NCI-H526 treated with DMSO at 0.1 percent for 48 hours (cell line): ENCODE data around the gene NARS2.
"Not testable (repeated sequence)": the region's sequence is repeated elsewhere in the genome, so short reads cannot be mapped to it uniquely, and the experiment has no call there.

Source experiments
- DNase-seq: peaks from one replicate; lab custom pipeline; 2025; lab: John Stamatoyannopoulos, UW

NARS2 gene, protein sequence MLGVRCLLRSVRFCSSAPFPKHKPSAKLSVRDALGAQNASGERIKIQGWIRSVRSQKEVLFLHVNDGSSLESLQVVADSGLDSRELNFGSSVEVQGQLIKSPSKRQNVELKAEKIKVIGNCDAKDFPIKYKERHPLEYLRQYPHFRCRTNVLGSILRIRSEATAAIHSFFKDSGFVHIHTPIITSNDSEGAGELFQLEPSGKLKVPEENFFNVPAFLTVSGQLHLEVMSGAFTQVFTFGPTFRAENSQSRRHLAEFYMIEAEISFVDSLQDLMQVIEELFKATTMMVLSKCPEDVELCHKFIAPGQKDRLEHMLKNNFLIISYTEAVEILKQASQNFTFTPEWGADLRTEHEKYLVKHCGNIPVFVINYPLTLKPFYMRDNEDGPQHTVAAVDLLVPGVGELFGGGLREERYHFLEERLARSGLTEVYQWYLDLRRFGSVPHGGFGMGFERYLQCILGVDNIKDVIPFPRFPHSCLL

DNA sequence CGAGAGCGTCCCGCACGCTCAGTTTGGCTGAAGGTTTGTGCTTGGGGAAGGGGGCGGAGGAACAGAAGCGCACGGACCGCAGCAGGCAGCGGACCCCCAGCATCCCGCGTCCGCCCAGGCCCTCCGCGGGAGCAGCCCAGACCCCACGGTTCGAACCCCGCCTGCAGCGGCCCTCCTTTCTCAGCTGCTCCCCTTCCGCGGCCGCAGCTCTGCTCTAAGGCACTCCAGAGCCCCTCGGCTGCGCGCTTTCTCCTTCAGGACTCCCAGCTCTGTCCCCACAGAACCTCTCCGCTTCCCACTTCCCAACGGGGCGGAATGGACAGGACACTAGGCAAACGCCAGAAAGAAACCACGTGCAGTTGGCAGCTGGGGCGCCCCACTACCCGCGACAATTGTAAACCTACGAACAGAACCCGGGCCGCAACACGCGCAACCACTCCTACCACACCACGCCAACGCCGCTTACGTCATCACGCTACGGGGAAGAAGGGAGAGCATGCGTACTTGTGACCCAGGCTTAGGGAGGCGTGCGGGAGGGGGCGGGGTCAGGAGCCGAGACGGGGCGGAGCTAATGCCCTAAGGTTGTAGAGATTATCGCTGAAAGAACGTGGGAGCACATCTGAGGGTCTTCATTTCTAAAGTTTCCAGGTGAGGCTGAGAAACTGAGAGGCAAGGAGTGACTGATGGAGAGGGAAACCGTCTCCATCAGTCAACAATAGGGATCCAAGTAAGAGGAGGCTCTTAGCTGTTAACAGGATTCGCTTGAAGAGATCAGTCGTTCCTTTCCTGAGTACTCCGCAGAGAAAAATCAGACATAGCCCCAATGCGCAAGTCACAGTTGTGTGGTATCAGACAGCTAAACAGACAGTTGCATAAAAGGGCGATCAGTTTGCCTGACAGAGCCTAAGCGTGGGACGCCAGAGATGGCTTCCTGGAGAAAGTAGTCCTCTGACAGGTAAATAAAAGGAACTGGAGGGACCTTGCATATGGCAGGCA is at the start of gene NARS2:
Gene NARS2 (minus strand): TSS at position 479 of the 996 bp plus-strand sequence. CDS start 376 bp downstream, at position 103.
- peak; percentile 98 for DNase-seq

DNA sequence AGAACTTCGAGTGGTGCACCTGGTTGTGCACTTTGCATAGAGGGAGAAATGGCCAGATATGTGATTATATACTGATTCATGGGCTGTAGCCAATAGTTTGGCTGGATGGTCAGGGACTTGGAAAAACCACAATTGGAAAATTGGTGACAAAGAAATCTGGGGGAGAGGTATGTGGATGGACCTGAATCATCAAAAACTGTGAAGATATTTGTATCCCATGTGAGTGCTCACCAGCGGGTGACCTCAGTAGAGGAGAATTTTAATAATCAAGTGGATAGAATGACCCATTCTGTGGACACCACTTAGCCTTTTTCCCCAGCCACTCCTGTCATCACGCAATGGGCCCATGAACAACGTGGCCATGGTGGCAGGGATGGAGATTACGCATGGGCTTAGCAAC is 48.0 kb upstream of the NARS2 start:
- DNase-seq: no peak

DNA sequence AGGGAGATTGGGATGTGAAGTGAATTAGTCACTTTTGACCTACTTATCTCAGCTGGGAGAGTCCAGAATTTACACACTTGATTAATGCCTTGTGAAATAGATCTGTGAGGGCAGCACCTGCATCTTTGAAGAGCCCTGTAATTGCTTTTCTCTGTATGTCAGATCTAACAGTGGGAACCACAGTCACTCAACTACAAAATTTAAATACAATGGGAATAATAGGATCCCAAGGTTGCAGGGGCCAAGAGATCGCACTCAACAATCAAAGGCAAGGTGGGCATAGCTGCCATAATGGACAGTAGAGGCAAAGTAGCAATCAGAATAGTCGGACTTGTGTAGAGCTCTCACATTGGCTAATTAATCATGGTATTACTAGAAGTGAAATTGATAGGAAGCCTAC is 45.5 kb upstream of the NARS2 start:
- no peak for DNase-seq

DNA sequence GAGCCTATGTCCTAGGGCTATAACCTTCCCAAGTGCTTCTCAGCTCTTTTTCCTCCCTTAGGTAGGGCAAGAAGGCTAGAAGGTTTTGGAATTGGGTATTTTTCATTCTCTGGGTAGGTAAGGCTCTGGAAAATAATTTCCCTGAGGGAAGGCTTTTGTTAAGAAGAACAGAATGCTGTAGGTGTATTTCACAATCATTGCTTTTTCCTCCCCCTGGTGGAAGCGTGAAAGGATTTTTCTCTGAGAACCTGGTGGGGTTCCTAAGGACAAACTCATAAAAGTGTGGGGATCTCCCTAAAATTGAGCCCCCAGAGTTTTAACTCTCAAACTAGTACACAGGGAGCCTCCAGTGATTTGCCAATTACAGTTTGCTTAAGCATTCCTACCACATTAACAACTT is 41.1 kb upstream of the NARS2 start:
- DNase-seq: no peak

DNA sequence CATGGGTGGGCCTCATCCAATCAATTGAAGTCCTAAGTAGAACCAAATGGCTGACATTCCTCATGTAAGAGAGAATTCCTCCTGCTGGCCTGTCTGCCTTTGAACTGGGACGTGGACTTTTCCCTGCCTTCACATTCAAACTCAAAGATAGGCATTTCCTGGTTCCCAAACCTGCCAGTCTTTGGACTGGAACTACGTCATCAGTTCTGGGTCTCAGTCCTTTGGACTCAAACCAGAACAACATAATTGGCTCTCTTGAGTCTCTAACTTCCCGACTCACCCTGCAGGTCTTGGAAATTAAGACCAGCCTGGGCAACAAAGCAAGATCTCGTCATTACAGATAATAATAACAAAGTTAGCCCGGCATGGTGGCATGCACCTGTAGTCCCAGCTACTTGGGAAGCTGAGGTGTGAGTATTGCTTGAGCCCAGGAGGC is 38.7 kb upstream of the NARS2 start:
- DNase-seq: no peak

DNA sequence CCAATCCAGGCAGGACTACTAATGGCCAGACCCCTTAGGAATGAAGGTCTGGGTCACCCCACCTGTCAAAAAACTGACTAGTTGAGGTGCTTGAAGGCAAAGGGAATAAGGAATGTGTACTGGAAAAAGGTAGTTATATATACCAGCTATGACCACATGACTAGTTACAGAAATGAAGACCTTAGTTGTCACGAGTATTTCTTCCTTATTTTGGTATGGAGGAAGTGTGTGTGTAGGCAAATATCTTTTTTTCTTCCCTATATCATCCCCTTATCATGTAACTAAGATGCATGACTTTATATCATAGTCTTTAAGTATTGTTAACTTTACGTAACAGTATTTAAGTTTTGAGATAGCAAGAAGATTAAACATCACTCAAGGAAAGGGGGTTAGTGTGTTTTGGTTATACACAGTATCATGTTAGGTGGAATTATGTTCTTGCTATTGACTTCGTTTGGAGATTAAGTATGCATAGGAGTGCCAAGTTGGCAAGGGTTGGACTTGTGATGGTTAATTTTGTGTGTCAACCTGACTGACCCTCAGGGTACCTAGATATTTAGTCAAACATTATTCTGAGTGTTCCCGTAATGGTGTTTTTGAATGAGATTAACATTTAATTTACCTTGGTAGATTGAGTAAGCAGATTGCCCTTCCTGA is 38.2 kb upstream of the NARS2 start:
- no peak for DNase-seq

DNA sequence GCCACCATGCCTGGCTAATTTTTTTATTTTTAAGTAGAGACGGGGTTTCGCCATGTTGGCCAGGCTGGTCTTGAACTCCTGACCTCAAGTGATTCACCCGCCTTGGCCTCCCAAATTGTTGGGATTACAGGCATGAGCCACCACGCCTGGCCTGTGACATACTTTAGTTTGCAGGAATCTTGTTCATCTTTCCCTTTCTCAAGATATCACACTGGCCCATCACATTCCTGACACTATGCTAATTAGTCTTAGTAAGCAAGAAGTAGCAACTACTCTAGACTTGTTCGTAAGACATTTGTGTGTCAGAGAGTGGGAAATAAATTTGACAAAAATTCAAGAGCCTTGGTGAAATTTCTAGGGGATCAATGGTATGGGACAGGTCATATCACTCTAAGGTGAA is 34.7 kb upstream of the NARS2 start:
- not testable (repeated sequence) for DNase-seq

DNA sequence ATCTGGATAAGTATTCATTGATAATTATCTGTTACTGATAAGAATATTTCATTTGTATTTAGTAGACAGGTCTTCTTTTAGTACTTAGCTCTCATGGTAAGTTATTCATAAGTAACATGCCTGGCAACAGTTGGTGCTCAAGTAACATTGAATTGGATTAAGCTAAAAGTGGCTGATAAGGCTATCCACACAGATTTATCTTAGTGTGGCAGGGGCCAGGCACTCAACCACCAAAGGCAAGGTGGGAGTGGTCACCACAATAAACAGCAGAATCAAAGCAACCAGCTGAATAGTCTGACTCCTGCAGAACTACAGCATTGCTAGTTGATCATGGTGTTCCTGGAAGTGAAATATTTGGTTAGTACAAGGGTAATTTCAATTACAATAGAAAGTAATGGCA is 33.0 kb upstream of the NARS2 start:
- DNase-seq: no peak

DNA sequence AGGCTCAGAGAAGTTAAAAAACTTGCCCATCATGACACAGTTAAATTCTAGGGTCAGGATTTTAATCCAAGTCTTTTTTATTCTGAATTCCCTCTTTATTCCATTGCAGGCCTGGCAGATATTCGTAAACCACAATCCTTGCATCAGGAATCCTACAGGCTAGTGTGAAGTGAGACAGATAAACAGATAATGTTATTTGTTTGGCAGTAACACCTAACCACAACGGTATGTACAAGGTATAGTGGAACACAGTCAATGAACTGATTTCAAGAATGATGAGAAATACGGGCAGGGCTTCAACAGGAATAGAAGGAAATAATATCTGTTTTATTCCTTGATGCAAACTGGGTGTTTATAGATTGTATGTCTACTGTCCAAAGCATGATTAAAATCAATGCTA is 32.0 kb upstream of the NARS2 start:
- no peak for DNase-seq

DNA sequence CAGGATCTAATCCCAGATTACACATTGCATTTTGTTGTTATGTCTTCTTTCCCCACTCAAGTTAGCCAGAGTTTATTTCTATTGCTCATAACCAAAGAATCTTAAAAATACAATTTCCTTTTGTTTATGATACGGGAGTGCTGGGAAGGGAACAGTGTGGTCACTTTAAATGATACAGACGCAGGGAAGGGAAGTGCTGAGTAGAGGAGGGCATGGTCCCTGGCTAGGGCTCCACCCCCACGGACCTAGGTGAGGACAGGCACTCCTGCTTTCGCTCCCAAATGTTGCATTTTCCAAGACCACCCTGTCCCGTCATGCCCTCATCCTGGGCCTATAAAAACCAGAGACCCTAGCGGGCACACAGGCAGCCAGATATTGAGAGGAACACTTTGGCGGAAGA is 30.6 kb upstream of the NARS2 start:
- no peak for DNase-seq

DNA sequence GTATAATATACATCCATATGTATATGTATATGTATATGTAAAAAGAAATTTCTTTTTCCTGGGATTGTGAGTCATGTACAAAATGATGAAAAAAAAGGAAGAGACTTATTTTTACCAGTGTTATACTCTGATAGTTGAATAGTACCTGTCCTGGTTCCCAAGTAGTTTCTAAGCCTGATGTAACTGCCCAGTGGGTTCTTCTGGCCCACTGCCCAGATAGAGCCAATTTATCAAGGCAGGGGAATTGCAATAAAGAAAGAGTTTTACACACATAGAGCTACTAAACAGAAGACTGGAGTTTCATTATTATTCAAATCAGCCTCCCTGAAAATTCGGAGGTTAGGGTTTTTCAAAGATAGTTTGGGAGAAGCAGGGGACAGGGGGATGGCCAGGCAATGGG is 29.1 kb upstream of the NARS2 start:
- no peak for DNase-seq

DNA sequence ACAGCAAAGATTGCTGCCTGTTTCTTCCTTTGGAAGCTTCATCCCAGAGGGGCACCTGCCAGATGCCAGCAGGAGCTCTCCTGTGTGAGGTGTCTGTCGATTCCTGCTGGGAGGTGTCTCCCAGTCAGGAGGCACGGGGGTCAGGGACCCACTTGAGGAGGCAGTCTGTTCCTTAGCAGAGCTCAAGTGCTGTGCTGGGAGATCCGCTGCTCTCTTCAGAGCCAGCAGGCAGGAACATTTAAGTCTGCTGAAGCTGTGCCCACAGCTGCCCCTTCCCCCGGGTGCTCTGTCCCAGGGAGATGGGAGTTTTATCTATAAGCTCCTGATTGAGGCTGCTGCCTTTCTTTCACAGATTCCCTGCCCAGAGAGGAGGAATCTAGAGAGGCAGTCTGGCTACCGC is 28.1 kb upstream of the NARS2 start:
- not testable (repeated sequence) for DNase-seq

DNA sequence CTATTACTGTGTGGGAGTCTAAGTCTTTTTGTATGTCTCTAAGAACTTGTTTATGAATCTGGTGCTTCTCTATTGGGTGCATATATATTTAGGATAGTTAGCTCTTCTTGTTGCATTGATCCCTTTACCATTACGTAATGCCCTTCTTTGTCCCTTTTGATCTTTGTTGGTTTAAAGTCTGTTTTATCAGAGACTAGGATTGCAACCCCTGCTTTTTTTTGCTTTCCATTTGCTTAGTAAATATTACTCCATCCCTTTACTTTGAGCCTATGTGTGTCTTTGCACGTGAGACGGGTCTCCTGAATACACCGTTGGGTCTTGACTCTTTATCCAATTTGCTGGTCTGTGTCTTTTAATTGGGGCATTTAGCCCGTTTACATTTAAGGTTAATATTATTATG is 26.4 kb upstream of the NARS2 start:
- not testable (repeated sequence) for DNase-seq

DNA sequence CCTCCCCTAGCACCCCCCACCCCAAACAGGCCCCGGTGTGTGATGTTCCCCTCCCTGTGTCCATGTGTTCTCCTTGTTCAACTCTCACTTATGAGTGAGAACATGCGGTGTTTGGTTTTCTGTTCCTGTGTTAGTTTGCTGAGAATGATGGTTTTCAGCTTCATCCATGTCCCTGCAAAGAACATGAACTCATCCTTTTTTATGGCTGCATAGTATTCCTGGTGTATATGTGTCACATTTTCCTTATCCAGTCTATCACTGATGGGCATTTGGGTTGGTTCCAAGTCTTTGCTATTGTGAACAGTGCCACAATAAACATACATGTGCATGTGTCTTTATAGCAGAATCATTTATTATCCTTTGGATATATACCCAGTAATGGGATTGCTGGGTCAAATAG is 22.9 kb upstream of the NARS2 start:
- DNase-seq: not testable (repeated sequence)

DNA sequence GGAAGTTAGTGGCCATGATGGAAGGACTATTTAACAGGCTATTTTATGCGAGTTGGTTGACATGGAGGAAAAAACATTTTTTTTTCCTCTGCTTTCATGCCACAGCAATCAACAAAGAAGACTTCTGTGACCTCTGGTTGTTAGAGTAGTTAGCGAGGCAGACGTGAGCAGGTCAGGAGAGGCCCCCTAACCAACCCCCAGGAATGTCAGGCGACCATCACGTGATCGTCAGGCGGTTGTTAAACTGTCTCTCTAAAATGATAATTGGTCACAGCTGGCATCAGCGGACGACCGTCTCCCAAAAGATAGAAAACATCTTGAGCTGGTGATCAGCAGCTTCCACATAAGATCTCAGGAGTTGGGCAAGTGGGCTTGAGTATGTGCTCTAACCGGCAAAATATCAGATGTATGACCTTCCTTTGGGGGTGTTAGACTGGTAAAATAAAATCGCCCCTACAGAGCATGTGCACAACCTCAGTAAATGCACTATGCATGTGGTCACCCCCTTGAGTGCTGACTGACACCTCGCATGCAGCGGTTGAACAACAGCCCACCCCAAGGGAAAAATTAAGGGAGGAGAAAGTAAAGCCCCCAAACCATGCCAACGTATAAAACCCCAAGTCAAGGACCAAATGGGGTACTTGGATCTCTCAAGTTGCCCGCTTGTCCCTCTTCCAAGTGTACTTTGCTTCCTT is 20.9 kb upstream of the NARS2 start:
- no peak for DNase-seq

DNA sequence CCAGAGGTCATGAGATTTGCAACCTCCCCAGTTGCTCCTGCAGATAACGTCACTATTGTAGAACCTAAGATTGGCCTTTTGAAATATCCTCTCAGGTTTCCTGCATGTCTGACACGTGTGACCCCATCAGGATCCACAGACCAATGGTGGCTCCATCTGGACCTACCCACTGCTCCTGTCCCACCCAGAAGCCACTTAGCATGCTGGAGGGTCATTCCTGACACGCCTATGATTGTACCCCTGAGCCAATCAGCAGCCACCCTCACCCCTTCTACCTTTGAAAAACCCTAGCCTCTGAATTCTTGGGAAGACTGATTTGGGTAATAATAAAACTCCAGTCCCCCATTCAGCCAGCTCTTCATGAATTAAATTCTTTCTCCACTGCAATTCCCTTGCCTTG is 20.1 kb upstream of the NARS2 start:
- no peak for DNase-seq

DNA sequence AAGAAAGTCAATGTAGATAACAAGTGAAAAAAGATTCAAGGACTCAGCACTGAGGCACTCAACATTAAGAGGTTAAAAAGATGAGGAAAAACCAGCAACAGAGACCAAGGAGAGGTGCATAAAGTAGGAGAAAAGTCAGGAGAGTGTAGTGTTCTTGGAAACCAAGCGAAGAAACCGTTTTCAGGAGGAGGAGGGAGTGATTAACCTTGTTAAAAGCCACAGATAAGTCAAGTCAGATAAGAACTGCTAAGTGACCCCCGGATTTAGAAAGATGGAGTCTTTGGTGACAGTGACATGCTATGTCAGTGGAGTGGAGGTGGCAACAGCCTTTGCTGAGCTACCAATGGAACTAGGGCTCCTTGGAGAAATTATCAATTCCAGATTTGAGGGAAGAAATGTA is 13.9 kb upstream of the NARS2 start:
- no peak for DNase-seq

DNA sequence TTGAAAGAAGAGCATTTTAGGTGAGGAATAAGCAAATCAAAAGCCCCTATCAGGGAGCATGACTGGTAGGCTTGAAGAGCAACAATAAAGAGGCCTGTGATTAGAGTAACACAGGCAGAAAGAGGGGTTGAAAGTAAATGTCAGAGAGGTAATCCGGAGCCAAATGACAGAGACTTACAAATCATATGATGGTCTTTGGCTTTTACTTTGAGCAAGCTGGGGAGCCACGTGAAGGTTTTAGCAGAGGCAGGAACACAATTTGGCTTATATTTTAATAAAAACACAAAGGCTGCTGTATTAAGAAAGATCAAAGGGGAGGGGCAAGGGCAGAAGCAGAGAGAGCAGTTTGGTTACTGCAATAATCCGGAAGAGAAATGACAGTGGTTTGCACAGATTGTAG is 12.8 kb upstream of the NARS2 start:
- DNase-seq: no peak

DNA sequence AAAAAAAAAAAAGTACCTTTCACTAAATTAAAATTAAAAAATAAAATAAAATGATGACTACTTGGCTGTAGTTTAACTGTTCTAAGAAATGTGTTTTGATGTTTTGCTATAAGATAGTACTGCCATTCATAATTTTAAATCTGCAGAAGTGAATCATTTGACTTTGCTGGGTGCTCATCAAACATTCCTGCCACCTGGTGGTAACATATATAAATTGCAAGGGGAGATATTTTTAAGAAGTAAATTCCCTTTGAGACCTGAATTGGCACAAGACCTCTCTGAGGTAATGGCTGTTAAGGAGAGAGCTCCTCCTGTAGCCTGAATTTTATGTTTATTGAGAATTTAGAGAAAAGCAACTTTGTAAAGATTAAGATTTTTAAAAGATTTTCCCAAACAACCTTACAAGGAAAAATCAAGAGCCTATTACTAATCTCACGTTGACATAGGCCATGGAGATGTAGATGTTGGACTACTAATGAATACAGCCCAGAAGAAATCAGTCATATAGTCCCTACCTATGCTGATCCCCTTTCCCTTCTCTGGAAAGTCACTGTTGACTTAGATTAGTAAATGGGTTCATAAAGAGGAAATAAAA is 11.9 kb upstream of the NARS2 start:
- DNase-seq: peak; percentile 25

DNA sequence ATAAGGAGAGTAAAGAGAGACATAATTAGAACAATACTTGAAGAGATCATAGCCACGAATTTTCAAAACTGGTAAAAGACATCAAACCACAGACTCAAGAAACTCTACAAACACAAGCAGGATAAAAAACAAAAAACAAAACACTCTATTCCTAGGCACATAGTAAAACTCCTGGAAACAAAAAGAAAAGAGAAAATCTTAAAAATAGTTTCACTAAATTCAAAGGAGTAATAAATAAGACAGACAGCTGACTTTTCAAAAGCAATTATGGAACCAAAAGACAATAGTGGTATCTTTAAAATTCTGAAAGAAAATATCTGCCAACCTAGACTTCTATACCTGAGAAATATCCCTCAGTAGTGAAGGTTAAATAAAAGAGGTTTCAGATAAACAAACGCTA is 9.2 kb upstream of the NARS2 start:
- no peak for DNase-seq

DNA sequence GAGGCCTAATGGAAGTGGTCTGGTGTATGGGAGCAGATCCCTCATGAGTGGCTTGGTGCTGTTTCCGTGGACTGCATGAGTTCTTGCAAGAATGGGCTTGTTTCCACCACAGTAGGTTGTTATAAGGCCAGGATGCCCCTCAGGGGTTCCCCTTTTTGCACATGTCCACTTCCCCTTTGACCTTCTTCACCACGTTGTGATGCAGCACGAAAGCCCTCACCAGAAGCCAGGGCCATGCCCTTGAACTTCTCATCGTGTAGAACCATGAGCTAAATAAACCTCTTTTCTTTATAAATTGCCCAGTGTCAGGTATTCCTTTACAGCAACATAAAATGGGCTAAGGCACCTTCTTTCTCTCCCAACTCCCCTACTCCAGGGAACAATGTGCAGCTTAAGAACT is 2.8 kb upstream of the NARS2 start:
- DNase-seq: no peak
